ENCODE data around the gene TMEM272. TPM values are rescaled to one million over a fixed set of nuclear protein-coding genes. Genes with fewer than 3 reads are reported as not detected.

Gene TMEM272
- total RNA-seq, 6 donors from 2014 or later: 0.13 to 0.44 (median 0.17) TPM; not detected in 3

DNA sequence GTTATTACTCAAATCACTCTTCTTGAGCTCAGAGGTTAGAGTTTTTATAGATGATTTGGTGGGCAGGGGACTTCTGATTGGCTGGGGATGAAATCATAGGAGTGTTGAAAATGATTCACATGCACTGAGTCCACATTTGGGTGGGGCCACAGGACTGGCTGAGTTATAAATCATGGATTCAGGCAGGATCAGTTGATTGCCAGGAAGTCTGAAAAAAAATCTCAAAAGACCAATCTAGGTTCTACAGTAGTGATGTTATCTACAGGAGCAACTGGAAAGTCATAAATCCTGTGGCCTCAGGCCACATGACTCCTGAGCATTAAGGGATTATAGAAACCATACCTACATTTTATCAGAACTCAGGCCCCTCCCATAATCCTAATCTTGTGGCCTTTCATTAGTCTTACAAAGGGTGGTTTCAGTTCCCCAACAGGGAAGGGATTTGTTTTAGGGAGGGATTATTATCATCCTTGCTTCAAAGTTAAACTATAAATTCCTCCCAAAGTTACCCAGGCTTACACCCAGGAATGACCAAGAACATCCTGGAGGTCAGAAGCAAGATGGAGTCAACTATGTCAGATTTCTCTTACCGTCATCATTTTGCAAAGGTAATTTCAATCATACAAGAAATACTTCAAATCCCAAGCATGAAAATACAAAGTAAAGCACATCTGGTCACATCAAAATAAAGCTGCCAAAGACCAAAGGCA lies 11.2 kb upstream of the TMEM272 start:
- H3K9me3 ChIP-seq: no peaks in the 10 kb centered on the region
- H3K27ac ChIP-seq: no peak overlapping the region
- no peaks in the 10 kb centered on the region for H3K36me3 ChIP-seq
- ATAC-seq (ENCODE audit: low FRiP score in 2 of 2) (no peak), DNase-seq (no peak)
- H3K4me3 ChIP-seq: no peak overlapping the region
- WGBS, 2 donors: 97 to 100% methylated on average over 1 of the region's 1 CpG
- H3K4me1 ChIP-seq: no peaks in the 10 kb centered on the region
- TF ChIP-seq POLR2A (IDR thresholded peaks at IDR 0.05): no peak
- TF ChIP-seq, protein P1, sequence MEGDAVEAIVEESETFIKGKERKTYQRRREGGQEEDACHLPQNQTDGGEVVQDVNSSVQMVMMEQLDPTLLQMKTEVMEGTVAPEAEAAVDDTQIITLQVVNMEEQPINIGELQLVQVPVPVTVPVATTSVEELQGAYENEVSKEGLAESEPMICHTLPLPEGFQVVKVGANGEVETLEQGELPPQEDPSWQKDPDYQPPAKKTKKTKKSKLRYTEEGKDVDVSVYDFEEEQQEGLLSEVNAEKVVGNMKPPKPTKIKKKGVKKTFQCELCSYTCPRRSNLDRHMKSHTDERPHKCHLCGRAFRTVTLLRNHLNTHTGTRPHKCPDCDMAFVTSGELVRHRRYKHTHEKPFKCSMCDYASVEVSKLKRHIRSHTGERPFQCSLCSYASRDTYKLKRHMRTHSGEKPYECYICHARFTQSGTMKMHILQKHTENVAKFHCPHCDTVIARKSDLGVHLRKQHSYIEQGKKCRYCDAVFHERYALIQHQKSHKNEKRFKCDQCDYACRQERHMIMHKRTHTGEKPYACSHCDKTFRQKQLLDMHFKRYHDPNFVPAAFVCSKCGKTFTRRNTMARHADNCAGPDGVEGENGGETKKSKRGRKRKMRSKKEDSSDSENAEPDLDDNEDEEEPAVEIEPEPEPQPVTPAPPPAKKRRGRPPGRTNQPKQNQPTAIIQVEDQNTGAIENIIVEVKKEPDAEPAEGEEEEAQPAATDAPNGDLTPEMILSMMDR (IDR thresholded peaks at IDR 0.05): no peak
- TF ChIP-seq EP300 (IDR thresholded peaks at IDR 0.05): no peak
- TF ChIP-seq POLR2AphosphoS5 (IDR thresholded peaks at IDR 0.05): no peak
- no peaks in the 10 kb centered on the region for H3K27me3 ChIP-seq

DNA sequence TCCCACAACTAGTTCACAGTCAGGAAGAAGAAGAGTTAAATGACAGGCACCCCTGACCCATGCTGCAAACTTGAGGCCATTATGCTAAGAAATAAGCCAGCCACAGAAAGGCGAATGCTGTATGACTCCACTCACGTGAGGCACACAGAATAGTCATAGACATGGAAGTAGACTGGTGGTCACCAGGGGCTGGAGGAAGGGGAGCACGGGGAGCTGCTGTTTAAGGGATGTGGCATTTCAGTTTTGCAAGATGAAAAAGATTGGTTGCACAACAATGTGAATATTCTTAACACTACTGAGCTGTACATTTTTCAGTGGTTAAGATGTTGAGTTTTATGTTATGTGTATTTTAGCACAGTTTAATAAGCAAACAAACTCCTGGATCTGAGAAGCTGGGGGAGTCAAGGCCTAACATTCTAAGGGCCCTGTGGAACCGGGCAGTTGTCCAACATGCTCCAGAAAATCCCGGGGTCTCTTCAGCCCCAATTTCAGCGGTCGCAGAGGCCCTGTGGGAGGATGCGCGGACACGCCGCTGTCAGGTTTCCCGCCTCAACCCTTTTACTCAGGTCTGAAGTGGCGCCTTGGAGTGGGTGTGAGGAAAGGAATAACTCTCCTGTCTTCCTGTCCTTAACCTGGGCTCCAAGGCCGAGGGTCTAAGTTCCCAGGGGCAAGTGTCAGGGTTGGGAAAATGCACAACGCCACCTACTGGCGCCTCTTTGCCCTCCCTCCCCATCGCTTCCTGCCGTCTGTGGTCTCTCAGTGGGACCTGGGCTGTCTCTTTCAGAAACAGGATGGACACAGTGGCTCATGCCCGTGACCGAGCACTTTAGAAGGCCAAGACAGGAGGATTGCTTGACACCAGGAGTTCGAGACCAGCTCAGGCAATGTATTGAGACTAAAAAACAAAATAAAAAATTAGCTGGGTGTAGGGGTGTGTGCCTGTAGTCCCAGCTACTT lies 4.4 kb upstream of the TMEM272 start:
- 62 to 67% methylated on average over 16 to 21 of the region's 21 CpGs for WGBS, 2 donors
- DNase-seq (no peak), ATAC-seq (ENCODE audit: low FRiP score in 2 of 2) (peak; percentile 25 to 77)
- H3K4me3 ChIP-seq: no peak overlapping the region
- no peaks in the 10 kb centered on the region for H3K9me3 ChIP-seq
- no peak for TF ChIP-seq POLR2A (IDR thresholded peaks at IDR 0.05)
- TF ChIP-seq POLR2AphosphoS5 (IDR thresholded peaks at IDR 0.05): no peak
- TF ChIP-seq, protein P1 (IDR thresholded peaks at IDR 0.05): peak; percentile 33 to 47 (median 38)
- H3K27me3 ChIP-seq: no peaks in the 10 kb centered on the region
- peaks cover 3 to 8% (median 6%) of the 10 kb centered on the region in 4 donors for H3K4me1 ChIP-seq
- no peak overlapping the region for H3K27ac ChIP-seq
- H3K36me3 ChIP-seq: no peaks in the 10 kb centered on the region

DNA sequence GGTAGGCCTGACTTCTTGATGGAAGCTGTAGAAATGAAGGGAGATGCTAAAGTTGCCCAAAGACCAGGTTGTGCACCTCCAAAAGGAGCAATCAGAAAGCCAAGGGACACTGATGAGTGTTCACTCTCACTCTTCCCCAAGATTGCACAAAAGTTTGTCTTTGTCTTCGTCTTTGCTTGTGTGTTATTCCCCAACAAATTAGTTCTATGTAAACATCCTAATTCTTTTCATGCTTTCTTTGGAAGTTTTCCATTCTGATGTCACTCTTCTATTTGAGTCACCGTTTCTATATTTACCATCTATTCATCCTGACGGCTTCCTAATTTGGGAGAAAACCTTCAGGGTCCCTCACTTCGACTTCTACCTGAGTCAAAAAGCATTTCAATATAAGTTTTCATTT lies 3.7 kb upstream of the TMEM272 start:
- H3K27me3 ChIP-seq: no peaks in the 10 kb centered on the region
- peaks cover 3 to 8% (median 6%) of the 10 kb centered on the region in 4 donors for H3K4me1 ChIP-seq
- 30 to 47% methylated on average over 4 of the region's 4 CpGs for WGBS, 2 donors
- ATAC-seq (ENCODE audit: low FRiP score in 2 of 2) (no peak), DNase-seq (no peak)
- H3K27ac ChIP-seq: no peak overlapping the region
- no peaks in the 10 kb centered on the region for H3K36me3 ChIP-seq
- TF ChIP-seq EP300 (IDR thresholded peaks at IDR 0.05) (no peak), POLR2A (IDR thresholded peaks at IDR 0.05) (no peak), POLR2AphosphoS5 (IDR thresholded peaks at IDR 0.05) (no peak)
- TF ChIP-seq, protein P1 (IDR thresholded peaks at IDR 0.05): no peak
- no peak overlapping the region for H3K4me3 ChIP-seq
- no peaks in the 10 kb centered on the region for H3K9me3 ChIP-seq

DNA sequence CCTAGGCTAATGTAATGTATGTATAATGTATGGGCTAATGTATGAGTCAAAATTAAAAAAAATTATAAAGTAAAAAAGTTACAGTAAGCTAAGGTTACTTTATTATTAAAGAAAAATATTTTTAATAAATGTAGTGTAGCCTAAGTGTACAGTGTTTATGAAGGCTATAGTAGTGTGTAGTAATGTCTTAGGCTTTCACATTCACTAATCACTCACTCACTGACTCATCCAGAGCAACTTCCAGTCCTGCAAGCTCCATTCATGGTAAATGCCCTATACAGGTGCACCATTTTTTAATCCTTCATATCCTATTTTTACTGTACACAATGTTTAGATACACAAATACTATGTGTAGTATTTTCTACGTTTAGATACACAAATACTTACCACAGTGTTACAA lies 1.8 kb upstream of the TMEM272 start:
- Histone ChIP-seq H3K27me3 (no peaks in the 10 kb centered on the region), H3K4me1 (peaks cover 3 to 8% (median 6%) of the 10 kb centered on the region in 4 donors), H3K4me3 (no peak overlapping the region), H3K9me3 (no peaks in the 10 kb centered on the region), H3K27ac (no peak overlapping the region), H3K36me3 (no peaks in the 10 kb centered on the region)
- ATAC-seq (ENCODE audit: low FRiP score in 2 of 2) (no peak), DNase-seq (no peak)
- WGBS, 2 donors: 70 to 94% methylated on average over 1 of the region's 1 CpG
- TF ChIP-seq POLR2A (IDR thresholded peaks at IDR 0.05): no peak
- no peak for TF ChIP-seq POLR2AphosphoS5 (IDR thresholded peaks at IDR 0.05)
- TF ChIP-seq EP300 (IDR thresholded peaks at IDR 0.05): no peak
- TF ChIP-seq, protein P1 (IDR thresholded peaks at IDR 0.05): no peak
